Measurements from ENCODE around the gene GPATCH3. TPM values are rescaled to one million over a fixed set of nuclear protein-coding genes. Genes with fewer than 3 reads are reported as not detected.
"Not testable (repeated sequence)": the region's sequence is repeated elsewhere in the genome, so short reads cannot be mapped to it uniquely, and the experiment has no call there.

The GPATCH3 gene
- 19.1 and 20.6 TPM in 2 replicates for total RNA-seq (2022)
- percentile 67 among the genes with signal in this experiment for Bru-seq, nascent RNA
- BruChase-seq, experiment 1, labeled RNA remaining after a 2-hour chase, result percentile 73 among the genes with signal in this experiment
- BruChase-seq, experiment 2, labeled RNA remaining after a 6-hour chase, result percentile 66 among the genes with signal in this experiment
- long read RNA-seq, transcript GPATCH3-201 (7 exons, 2,123 nt), result major isoform, 42 of 49 reads
- long read RNA-seq, partial matches to known transcripts, result 4 of 49 reads
- long read RNA-seq, other reads (novel, unspliced or antisense), result 3 of 49 reads

GRCh38 chr1:26900001-26900814, at the start of gene GPATCH3:
GPATCH3 (minus strand) TSS chr1:26900467; CDS start chr1:26900442, 25 bp downstream.
- Mint-ChIP-seq H3K27ac (ENCODE audit: unreplicated experiment) (peak within 1 kb of the TSS; percentile 98), H3K27me3 (ENCODE audit: insufficient read depth, unreplicated experiment) (no peaks in the 10 kb centered on the region), H3K4me1 (ENCODE audit: low read depth, unreplicated experiment) (no peaks in the 10 kb centered on the region), H3K9me3 (ENCODE audit: unreplicated experiment) (no peaks in the 10 kb centered on the region), H3K36me3 (ENCODE audit: insufficient read depth, unreplicated experiment) (peaks cover 23% of the 10 kb centered on the region), H3K4me3 (ENCODE audit: unreplicated experiment) (peak within 1 kb of the TSS; percentile 92)
- no TSS peak for BruUV-seq (replicated peaks)
- Histone ChIP-seq H3K9me3 (no peaks in the 10 kb centered on the region), H3K36me3 (ENCODE audit: control insufficient read depth, insufficient read depth, low read length) (no peaks in the 10 kb centered on the region), H3K4me1 (0 out of 2 replicates have a peak, but pooled peaks cover 5% of the 10 kb centered on the region), H3K4me3 (ENCODE audit: low read depth, low read length) (peak within 1 kb of the TSS; percentile 95), H3K27me3 (replicated peaks; ENCODE audit: control insufficient read depth, insufficient read depth, low read length) (no peaks in the 10 kb centered on the region)
- no peak for TF ChIP-seq CTCF (IDR thresholded peaks at IDR 0.05; ENCODE audit: insufficient read depth in 1 of 2, low read depth in 1 of 2, low read length in 1 of 2, severe bottlenecking in 1 of 2, unreplicated experiment in 1 of 2)
- intact Hi-C loops (cut with micrococcal nuclease; ENCODE audit: unreplicated experiment), result loop anchor here (1.0 kb wide), 1 partner anchor 14 kb away; no protein-coding TSS in a partner anchor
- ChIA-PET CTCF (interaction anchor here (1.4 to 1.8 kb wide), 3 partner anchors 10 to 14 kb away, joined by 3 to 9 read pairs (median 5); partner anchors contain the start of genes GPN2 and NR0B2), POLR2A (interaction anchor here (0.6 to 2.3 kb wide), 10 partner anchors 10 to 254 kb away, joined by 3 to 23 read pairs (median 4); partner anchors contain the start of genes GPN2, NR0B2, NUDC and SLC9A1)
- peak; percentile 89 to 92 for DNase-seq

- no peak overlapping the region for H3K4me3 Mint-ChIP-seq (ENCODE audit: unreplicated experiment)
- H3K4me1 ChIP-seq, result 0 out of 2 replicates have a peak, but pooled peaks cover 3% of the 10 kb centered on the region
- H3K9me3 ChIP-seq, result no peaks in the 10 kb centered on the region
- peaks cover 1% of the 10 kb centered on the region; the same call in 1 of the 2 replicates for H3K36me3 ChIP-seq (ENCODE audit: control insufficient read depth, insufficient read depth, low read length)
- BruUV-seq (replicated peaks), result no TSS peak
- peaks cover 7% of the 10 kb centered on the region for H3K4me1 Mint-ChIP-seq (ENCODE audit: low read depth, unreplicated experiment)
- H3K36me3 Mint-ChIP-seq (ENCODE audit: insufficient read depth, unreplicated experiment), result peaks cover 56% of the 10 kb centered on the region
- DNase-seq, result no peak
- POLR2A ChIA-PET, result interaction anchor here (0.5 kb wide), 1 partner anchor 123 kb away, joined by 3 read pairs; no protein-coding TSS in a partner anchor
- CTCF ChIA-PET, result no interaction called here
- H3K27me3 ChIP-seq (replicated peaks; ENCODE audit: control insufficient read depth, insufficient read depth, low read length), result no peaks in the 10 kb centered on the region
- H3K27ac Mint-ChIP-seq (ENCODE audit: unreplicated experiment), result no peak overlapping the region
- intact Hi-C loops (cut with micrococcal nuclease; ENCODE audit: unreplicated experiment), result no loop called here
- H3K9me3 Mint-ChIP-seq (ENCODE audit: unreplicated experiment), result no peaks in the 10 kb centered on the region
- H3K27me3 Mint-ChIP-seq (ENCODE audit: insufficient read depth, unreplicated experiment), result no peaks in the 10 kb centered on the region
- no peak overlapping the region for H3K4me3 ChIP-seq (ENCODE audit: low read depth, low read length)
- TF ChIP-seq CTCF (IDR thresholded peaks at IDR 0.05; ENCODE audit: insufficient read depth in 1 of 2, low read depth in 1 of 2, low read length in 1 of 2, severe bottlenecking in 1 of 2, unreplicated experiment in 1 of 2), result no peak
Observed at GRCh38 chr1:26949926-26950319, 49.7 kb upstream of the GPATCH3 start.

GRCh38 chr1:26949266-26949925, 49.1 kb upstream of the GPATCH3 start:
- Histone ChIP-seq H3K27me3 (replicated peaks; ENCODE audit: control insufficient read depth, insufficient read depth, low read length) (no peaks in the 10 kb centered on the region), H3K4me1 (0 out of 2 replicates have a peak, but pooled peaks cover 4% of the 10 kb centered on the region), H3K4me3 (ENCODE audit: low read depth, low read length) (no peak overlapping the region), H3K9me3 (no peaks in the 10 kb centered on the region), H3K36me3 (ENCODE audit: control insufficient read depth, insufficient read depth, low read length) (peaks cover 1% of the 10 kb centered on the region; the same call in 1 of the 2 replicates)
- POLR2A ChIA-PET, result no interaction called here
- Mint-ChIP-seq H3K27me3 (ENCODE audit: insufficient read depth, unreplicated experiment) (no peaks in the 10 kb centered on the region), H3K9me3 (ENCODE audit: unreplicated experiment) (no peaks in the 10 kb centered on the region), H3K4me3 (ENCODE audit: unreplicated experiment) (no peak overlapping the region), H3K27ac (ENCODE audit: unreplicated experiment) (no peak overlapping the region), H3K36me3 (ENCODE audit: insufficient read depth, unreplicated experiment) (peaks cover 58% of the 10 kb centered on the region), H3K4me1 (ENCODE audit: low read depth, unreplicated experiment) (peaks cover 9% of the 10 kb centered on the region)
- no TSS peak for BruUV-seq (replicated peaks)
- no peak for DNase-seq
- intact Hi-C loops (cut with micrococcal nuclease; ENCODE audit: unreplicated experiment), result no loop called here
- TF ChIP-seq CTCF (IDR thresholded peaks at IDR 0.05; ENCODE audit: insufficient read depth in 1 of 2, low read depth in 1 of 2, low read length in 1 of 2, severe bottlenecking in 1 of 2, unreplicated experiment in 1 of 2), result no peak
- CTCF ChIA-PET, result no interaction called here

GRCh38 chr1:26948725-26949057, 48.4 kb upstream of the GPATCH3 start:
- H3K27ac Mint-ChIP-seq (ENCODE audit: unreplicated experiment); H3K27me3 ChIP-seq (replicated peaks; ENCODE audit: control insufficient read depth, insufficient read depth, low read length); intact Hi-C loops (cut with micrococcal nuclease; ENCODE audit: unreplicated experiment); POLR2A ChIA-PET; H3K4me3 ChIP-seq (ENCODE audit: low read depth, low read length); H3K4me1 Mint-ChIP-seq (ENCODE audit: low read depth, unreplicated experiment); BruUV-seq (replicated peaks); H3K4me3 Mint-ChIP-seq (ENCODE audit: unreplicated experiment); H3K4me1 ChIP-seq; DNase-seq; H3K9me3 Mint-ChIP-seq (ENCODE audit: unreplicated experiment); H3K36me3 ChIP-seq (ENCODE audit: control insufficient read depth, insufficient read depth, low read length); CTCF ChIA-PET; H3K27me3 Mint-ChIP-seq (ENCODE audit: insufficient read depth, unreplicated experiment); H3K9me3 ChIP-seq: not testable (repeated sequence)
- peaks cover 59% of the 10 kb centered on the region for H3K36me3 Mint-ChIP-seq (ENCODE audit: insufficient read depth, unreplicated experiment)
